ENCODE measurements around the gene KDM5B. TPM values are rescaled to one million over a fixed set of nuclear protein-coding genes. Genes with fewer than 3 reads are reported as not detected.

KDM5B gene
- total RNA-seq, 4 donors from 2014 or later: 74.2 to 113 (median 89.2) TPM

DNA sequence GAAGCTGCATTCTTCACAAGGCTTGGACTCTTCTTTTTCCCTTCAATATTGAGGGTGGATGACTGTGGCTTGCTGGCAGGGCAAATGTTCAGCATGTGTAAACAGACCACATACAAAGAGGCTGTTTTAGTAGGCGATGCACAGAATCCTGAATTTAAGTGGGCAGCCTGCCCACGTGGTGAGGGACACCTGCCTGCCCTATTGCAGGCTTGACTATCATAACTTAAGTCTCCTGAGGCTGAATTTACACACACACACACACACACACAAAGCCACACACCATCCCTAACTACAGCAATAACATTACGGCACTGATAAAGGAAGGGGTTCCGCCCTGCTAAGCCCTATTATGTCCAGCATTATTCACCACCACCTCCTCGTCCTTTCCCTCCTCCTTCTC lies 113.9 kb downstream of the KDM5B start:
- WGBS, 2 donors: 68 to 71% methylated on average over 5 of the region's 5 CpGs
- intact Hi-C loops (cut with DNase I; ENCODE audit: low total_unique reads): loop anchor here (2.0 kb wide), 1 partner anchor 44 kb away; no protein-coding TSS in a partner anchor
- H3K4me3 ChIP-seq (ENCODE audit: low read depth, poor library complexity, severe bottlenecking): no peak overlapping the region
- DNase-seq (ENCODE audit: low spot score in 2 of 2): no peak
- no peak for TF ChIP-seq POLR2A (IDR thresholded peaks at IDR 0.05)
- TF ChIP-seq, protein P1, sequence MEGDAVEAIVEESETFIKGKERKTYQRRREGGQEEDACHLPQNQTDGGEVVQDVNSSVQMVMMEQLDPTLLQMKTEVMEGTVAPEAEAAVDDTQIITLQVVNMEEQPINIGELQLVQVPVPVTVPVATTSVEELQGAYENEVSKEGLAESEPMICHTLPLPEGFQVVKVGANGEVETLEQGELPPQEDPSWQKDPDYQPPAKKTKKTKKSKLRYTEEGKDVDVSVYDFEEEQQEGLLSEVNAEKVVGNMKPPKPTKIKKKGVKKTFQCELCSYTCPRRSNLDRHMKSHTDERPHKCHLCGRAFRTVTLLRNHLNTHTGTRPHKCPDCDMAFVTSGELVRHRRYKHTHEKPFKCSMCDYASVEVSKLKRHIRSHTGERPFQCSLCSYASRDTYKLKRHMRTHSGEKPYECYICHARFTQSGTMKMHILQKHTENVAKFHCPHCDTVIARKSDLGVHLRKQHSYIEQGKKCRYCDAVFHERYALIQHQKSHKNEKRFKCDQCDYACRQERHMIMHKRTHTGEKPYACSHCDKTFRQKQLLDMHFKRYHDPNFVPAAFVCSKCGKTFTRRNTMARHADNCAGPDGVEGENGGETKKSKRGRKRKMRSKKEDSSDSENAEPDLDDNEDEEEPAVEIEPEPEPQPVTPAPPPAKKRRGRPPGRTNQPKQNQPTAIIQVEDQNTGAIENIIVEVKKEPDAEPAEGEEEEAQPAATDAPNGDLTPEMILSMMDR (IDR thresholded peaks at IDR 0.05): no peak

DNA sequence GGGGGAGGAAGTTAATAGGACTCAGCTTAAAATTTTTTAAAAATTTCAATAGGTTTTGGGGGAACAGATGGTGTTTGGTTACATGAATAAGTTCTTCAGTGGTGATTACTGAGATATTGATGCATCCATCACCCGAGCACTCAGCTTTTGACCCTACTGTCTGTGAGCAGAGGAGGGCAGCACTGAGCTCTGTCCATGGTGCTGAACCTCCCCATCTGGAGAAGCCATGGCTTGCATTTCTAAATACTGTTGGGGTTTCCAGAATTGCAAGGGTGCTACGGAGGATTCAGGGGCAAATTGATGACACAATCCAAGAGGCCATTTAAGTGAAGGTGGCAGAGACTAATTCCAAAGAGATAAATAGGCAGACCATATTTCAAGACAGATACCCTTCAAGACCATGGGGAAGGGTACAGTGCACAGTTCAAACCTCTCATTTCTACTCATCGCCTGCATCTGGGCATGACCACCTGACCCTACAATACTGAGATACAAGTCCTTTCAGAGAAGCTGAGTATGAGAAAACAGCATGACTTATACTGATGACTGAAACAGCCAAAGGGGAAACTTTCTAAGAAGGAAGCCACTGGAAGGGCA lies 115.2 kb downstream of the KDM5B start:
- H3K4me3 ChIP-seq (ENCODE audit: low read depth, poor library complexity, severe bottlenecking): no peak overlapping the region
- intact Hi-C loops (cut with DNase I; ENCODE audit: low total_unique reads): no loop called here
- TF ChIP-seq, protein P1 (IDR thresholded peaks at IDR 0.05): no peak
- no peak for TF ChIP-seq POLR2A (IDR thresholded peaks at IDR 0.05)
- DNase-seq (ENCODE audit: low spot score in 2 of 2): peak in 1 of 2 donors; percentile 36
- 36 to 38% methylated on average over 3 of the region's 3 CpGs for WGBS, 2 donors

DNA sequence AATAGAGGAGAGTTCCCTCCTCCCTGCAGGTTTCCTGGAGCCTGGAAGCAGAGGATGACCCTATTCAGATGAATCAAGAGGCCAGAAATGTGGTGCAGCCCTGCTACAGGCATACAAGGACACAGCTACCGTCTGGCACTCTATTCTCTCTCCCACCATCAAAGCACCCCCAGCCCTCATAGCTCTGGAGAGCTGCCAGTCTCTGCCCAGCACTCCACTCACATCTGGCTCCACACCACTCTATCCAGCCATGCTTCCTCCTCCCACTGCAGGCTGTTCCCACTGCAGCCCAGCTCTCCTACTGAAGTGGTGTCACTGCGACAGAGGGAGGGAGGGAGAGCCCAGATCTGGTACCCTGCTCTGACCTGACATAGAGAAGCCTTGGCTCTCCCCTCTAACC lies 116.4 kb downstream of the KDM5B start:
- intact Hi-C loops (cut with DNase I; ENCODE audit: low total_unique reads): no loop called here
- no peak for TF ChIP-seq POLR2A (IDR thresholded peaks at IDR 0.05)
- TF ChIP-seq, protein P1 (IDR thresholded peaks at IDR 0.05): no peak
- 49 to 70% methylated on average over 2 of the region's 2 CpGs for WGBS, 2 donors
- no peak for DNase-seq (ENCODE audit: low spot score in 2 of 2)
- no peak overlapping the region for H3K4me3 ChIP-seq (ENCODE audit: low read depth, poor library complexity, severe bottlenecking)

DNA sequence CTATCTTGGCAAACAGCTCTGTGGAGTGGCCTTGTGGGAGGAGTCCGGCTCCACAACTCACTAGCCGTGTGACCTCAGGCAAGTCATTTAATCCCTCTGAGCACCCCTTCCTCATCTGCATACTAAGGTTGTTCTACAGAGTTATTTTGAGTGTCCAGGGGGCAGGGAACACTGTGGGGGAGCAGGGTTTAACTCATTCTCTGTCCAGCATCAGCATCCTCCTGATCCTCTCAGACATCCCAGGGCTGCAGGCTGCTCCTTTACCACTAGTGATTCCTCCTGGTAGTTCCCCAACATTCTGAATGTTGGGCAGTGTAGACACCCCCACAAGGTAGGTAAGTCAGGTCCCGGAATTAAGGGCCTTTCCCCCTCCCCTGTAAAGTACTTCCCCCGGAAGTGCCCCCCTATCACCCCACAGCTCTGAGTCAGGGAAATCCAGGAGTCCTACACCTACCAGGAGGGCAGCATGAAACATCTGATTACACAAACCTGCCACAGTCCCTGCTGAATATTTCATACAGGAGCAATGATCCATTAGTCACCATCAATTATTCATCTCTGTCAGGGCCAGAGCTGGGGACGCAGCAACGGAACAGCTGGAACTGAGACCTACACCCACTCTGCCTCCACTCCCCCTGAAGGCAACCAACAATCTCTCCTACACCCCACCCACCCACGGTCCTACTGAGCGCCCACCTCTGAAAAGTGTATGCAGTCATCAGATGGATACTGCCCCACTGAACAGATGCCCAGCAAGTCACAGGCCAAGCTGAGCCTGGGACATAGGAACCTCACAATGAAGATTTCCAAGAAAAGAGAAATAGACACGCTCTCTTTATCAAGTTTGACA lies 118.5 kb downstream of the KDM5B start:
- 71 to 75% methylated on average over 9 of the region's 9 CpGs for WGBS, 2 donors
- intact Hi-C loops (cut with DNase I; ENCODE audit: low total_unique reads): no loop called here
- DNase-seq (ENCODE audit: low spot score in 2 of 2): no peak
- no peak overlapping the region for H3K4me3 ChIP-seq (ENCODE audit: low read depth, poor library complexity, severe bottlenecking)
- TF ChIP-seq, protein P1 (IDR thresholded peaks at IDR 0.05): no peak
- TF ChIP-seq POLR2A (IDR thresholded peaks at IDR 0.05): no peak

DNA sequence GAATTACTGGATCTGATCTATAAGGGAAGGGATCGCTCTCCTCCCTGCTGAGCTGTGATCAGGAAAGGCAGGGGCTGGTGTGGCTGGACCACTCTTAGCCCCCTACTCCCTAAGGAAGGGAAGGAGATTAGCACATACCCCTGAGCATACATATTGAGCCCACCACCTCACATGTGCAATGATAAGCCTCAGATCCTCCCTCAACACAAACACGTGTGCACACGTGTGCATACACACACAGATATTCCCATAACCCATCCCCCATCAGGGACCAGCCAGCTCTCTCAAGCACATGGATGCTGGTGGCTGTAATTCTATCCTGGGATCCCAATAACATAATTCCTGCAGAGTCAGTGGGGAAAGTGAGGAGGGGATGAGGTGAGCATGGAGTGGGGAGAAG lies 119.1 kb downstream of the KDM5B start:
- TF ChIP-seq, protein P1 (IDR thresholded peaks at IDR 0.05): no peak
- TF ChIP-seq POLR2A (IDR thresholded peaks at IDR 0.05): no peak
- H3K4me3 ChIP-seq (ENCODE audit: low read depth, poor library complexity, severe bottlenecking): no peak overlapping the region
- no peak for DNase-seq (ENCODE audit: low spot score in 2 of 2)
- 64 to 65% methylated on average over 2 to 3 of the region's 3 CpGs for WGBS, 2 donors
- intact Hi-C loops (cut with DNase I; ENCODE audit: low total_unique reads): no loop called here
